Choroid plexus epithelial cell (primary cell): ENCODE data around the gene CLCN6.

Experiments
- DNase-seq: peaks from one replicate; pipeline ENCODE4 v3.0.0-alpha.2; 2010; ENCODE audit warnings: low read depth
- H3K4me3 ChIP-seq: 2 replicates; pipeline ENCODE4 v1.5.1; 2011; ENCODE audit warnings: low read depth, mild to moderate bottlenecking, control low read depth, low read length, moderate library complexity
- TF ChIP-seq, protein P1 (sequence below): conservative IDR thresholded peaks from 2 replicates; pipeline ENCODE4 v1.5.1; 2011; ENCODE audit warnings: low read depth, mild to moderate bottlenecking, control low read depth, inconsistent platforms, low read length, moderate library complexity

CLCN6 gene

GRCh38 chr1:11789126-11790067 is 16.6 kb upstream of the CLCN6 start:
- H3K4me3 ChIP-seq, result no peak overlapping the region
- no peak for DNase-seq
- TF ChIP-seq, protein P1, sequence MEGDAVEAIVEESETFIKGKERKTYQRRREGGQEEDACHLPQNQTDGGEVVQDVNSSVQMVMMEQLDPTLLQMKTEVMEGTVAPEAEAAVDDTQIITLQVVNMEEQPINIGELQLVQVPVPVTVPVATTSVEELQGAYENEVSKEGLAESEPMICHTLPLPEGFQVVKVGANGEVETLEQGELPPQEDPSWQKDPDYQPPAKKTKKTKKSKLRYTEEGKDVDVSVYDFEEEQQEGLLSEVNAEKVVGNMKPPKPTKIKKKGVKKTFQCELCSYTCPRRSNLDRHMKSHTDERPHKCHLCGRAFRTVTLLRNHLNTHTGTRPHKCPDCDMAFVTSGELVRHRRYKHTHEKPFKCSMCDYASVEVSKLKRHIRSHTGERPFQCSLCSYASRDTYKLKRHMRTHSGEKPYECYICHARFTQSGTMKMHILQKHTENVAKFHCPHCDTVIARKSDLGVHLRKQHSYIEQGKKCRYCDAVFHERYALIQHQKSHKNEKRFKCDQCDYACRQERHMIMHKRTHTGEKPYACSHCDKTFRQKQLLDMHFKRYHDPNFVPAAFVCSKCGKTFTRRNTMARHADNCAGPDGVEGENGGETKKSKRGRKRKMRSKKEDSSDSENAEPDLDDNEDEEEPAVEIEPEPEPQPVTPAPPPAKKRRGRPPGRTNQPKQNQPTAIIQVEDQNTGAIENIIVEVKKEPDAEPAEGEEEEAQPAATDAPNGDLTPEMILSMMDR, result no peak

DNA sequence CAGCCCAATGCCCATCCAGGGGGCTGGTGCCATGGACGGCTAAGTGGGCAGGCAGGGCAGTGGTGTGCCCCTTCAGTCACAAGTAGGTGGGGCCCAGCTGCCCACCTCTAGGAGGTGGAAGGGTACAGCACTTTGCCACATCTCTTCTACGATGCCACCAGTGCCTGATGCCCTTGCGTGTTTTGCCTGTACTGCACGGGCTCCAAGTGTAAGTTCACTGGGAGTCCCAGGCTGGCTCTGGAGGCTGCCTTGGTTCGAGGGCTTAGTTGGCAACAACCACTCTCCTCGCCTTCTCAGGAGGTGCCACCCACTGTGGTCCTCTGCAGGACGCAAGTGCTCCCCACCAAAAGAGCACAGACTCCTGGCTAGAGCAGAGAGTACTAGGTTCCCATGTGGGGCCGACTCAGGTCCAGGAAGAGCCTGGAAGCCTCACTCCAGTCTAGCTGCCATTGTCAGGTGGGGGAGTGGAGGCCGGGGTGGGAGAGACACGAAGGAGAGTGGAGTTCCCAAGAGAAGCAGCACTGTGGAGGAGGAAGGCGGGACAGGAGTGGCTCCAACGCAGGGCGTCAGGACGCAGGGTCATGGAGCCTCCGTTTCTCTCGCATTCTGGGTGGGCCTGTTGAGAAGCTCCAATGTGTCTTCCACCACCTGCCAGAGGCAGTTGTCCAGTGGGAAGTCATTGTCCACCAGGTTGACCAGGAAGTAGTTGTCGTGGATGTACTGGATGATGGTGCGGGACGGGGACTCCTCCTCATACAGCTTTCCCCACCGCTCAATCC is 15.7 kb upstream of the CLCN6 start:
- no peak for DNase-seq
- TF ChIP-seq, protein P1, result no peak
- no peak overlapping the region for H3K4me3 ChIP-seq

- TF ChIP-seq, protein P1, result no peak
- no peak overlapping the region for H3K4me3 ChIP-seq
- peak; percentile 93 for DNase-seq
Measured at GRCh38 chr1:11790880-11791715, 14.9 kb upstream of the CLCN6 start.

GRCh38 chr1:11792106-11792505 is 13.9 kb upstream of the CLCN6 start:
- H3K4me3 ChIP-seq, result no peak overlapping the region
- TF ChIP-seq, protein P1, result no peak
- no peak for DNase-seq

DNA sequence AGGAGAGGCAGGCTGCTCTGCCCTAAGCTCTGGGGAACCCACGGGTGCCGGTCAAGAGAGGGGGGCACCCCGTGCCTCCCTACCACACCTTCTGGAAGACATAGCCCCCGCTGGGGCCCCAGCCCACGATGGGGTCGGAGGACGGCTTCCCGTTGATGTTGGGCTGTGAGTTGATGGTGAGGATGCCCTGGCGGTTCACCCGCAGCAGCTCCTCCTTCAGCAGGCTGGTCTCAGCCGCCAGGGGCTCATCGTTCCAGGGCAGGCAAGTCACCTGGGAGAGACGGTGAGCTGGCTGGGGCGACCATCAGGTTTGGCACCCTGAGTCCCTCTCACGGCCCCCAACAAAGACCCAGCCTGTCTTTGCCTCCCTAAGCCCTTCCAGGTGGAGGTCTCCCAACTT is 12.2 kb upstream of the CLCN6 start:
- TF ChIP-seq, protein P1, result no peak
- DNase-seq, result no peak
- H3K4me3 ChIP-seq, result no peak overlapping the region

DNA sequence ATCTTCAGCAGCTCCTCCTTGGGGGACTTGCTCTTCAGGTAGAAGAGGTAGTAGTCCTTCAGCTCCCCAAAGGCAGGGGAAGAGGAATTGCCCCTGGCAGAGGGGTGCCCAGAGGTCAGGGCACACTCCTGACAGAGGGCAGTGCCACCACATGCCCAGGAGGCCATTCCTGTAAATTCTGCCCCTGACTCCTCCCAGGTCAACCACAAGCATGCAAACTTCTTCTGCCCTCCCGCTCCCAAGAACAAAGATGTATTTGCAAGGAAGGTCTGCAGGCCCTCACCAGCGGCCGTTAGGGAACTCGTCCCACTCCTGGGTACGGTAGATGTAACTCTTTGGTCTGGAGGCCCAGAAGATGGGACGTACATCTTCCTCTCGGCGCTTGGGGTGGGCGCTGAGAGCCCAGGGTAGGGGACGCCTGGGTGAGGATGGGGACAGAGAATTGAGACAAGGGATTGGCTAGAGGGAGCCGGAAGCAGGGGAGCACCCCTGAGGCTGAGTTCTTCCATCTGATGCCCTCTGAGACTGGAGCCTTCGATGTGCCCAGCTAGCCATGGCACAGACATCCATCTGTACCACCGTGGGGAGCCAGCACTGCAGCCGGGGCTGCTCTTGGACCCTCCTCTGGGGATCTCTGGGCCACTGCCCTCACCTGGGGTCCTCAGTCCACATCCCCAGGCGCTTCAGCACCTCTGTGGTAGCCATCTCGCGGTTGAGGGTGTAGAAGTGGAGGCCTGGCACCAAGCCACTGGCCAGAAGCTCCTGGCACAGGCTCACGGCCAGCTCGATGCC is 11.3 kb upstream of the CLCN6 start:
- H3K4me3 ChIP-seq, result no peak overlapping the region
- DNase-seq, result no peak
- TF ChIP-seq, protein P1, result no peak
